K562 (cell line): Measurements from ENCODE around the gene GRIK5. TPM values are rescaled to one million over a fixed set of nuclear protein-coding genes. Genes with fewer than 3 reads are reported as not detected.

Experiments used
- ATAC-seq: fragments of 200-7000 bp; cut with Tn5 transposase; 3 replicates; pipeline ENCODE4 v1.9.1; 2020; ENCODE audit warnings: moderate library complexity
- BruUV-seq: library from RNA; stranded (reverse); fragments of 400-500 nt; replicated peaks from 2 replicates; lab custom pipeline; 2021; lab: Mats Ljungman, UMichigan
- CTCF ChIA-PET: fragments of 300-600 bp; formaldehyde crosslinking; extraction: SDS; loops from one replicate; lab custom pipeline; 2021; ENCODE audit warnings: low intra/inter-chr PET ratio; lab: Yijun Ruan, JAX
- POLR2A ChIA-PET: fragments of 300-600, 350-650 bp; sonication (Branson Sonifier 250); formaldehyde crosslinking; extraction: SDS; loops from one replicate; lab custom pipeline; 2021; ENCODE audit warnings: antibody characterized with exemption, inconsistent platforms; lab: Yijun Ruan, JAX
- DNase-seq, 4 experiments: peaks; one replicate each; pipeline versions ENCODE4 v3.0.0 to v3.0.0-alpha.2; 2011 to 2018; ENCODE audit warnings: low spot score in 3 of 4, mixed read lengths in 3 of 4; ENCODE audit errors: extremely low read depth in 1 of 4
- FAIRE-seq: peaks from 2 replicates; lab custom pipeline; 2011; peaks lifted over from hg19 to GRCh38; lab: Jason Lieb, UNC
- H2AFZ ChIP-seq: 2 replicates; pipeline ENCODE4 v1.6.0; 2011; ENCODE audit warnings: low read depth, low read length, control low read depth, inconsistent platforms
- H3K27ac ChIP-seq: fragments of 200-600 bp; 3 replicates; pipeline ENCODE4 v1.8.0; 2011; ENCODE audit warnings: low read depth, mild to moderate bottlenecking, control low read depth, inconsistent platforms, low read length, moderate library complexity, mixed read lengths; ENCODE audit errors: extremely low read depth
- H3K27me3 ChIP-seq, 2 experiments: fragments of 300-600 bp in 1 of 2; 2 replicates in 1 of 2; 3 replicates in 1 of 2; pipeline versions ENCODE4 v1.6.0 to v1.8.0; 2011; ENCODE audit warnings: inconsistent platforms in 2 of 2, low read length in 2 of 2, mild to moderate bottlenecking in 1 of 2, mixed read lengths in 1 of 2, moderate library complexity in 1 of 2; ENCODE audit not compliant: control insufficient read depth in 2 of 2, insufficient read depth in 2 of 2
- H3K36me3 ChIP-seq: fragments of 300-600 bp; 3 replicates; pipeline ENCODE4 v1.8.0; 2011; ENCODE audit warnings: mild to moderate bottlenecking, low read length, inconsistent platforms; ENCODE audit not compliant: control insufficient read depth, insufficient read depth
- H3K4me1 ChIP-seq, 2 experiments: fragments of 200-600 bp in 1 of 2; replicated peaks in 1 of 2; 2 replicates in 1 of 2; 3 replicates in 1 of 2; pipeline versions ENCODE4 v1.5.1 to v1.8.0; 2011; ENCODE audit warnings: inconsistent platforms in 2 of 2, low read length in 2 of 2, mild to moderate bottlenecking in 1 of 2, mixed read lengths in 1 of 2, moderate library complexity in 1 of 2; ENCODE audit not compliant: control insufficient read depth in 2 of 2, insufficient read depth in 2 of 2
- H3K4me2 ChIP-seq: 2 replicates; pipeline ENCODE4 v1.6.1; 2011; ENCODE audit warnings: low read length, control low read depth, inconsistent platforms, mixed read lengths; ENCODE audit not compliant: insufficient read depth
- H3K4me3 ChIP-seq: fragments of 200-600 bp; sonication (generic), shearing (Covaris generic); 2 replicates; pipeline ENCODE4 v1.5.1; 2016; ENCODE audit warnings: control low read depth, inconsistent platforms
- H3K79me2 ChIP-seq: fragments of 200-600 bp; 3 replicates; pipeline ENCODE4 v1.8.0; 2011; ENCODE audit warnings: low read length, inconsistent platforms; ENCODE audit not compliant: control insufficient read depth, insufficient read depth
- H3K9ac ChIP-seq, 2 experiments: 2 replicates each; pipeline versions ENCODE4 v1.6.0 to v1.6.1; 2011; ENCODE audit warnings: low read depth in 2 of 2, low read length in 2 of 2, control low read depth in 1 of 2, inconsistent platforms in 1 of 2, mild to moderate bottlenecking in 1 of 2, mixed read lengths in 1 of 2; ENCODE audit not compliant: insufficient read depth in 1 of 2
- H3K9me1 ChIP-seq: one replicate; pipeline ENCODE4 v1.6.0; 2011; ENCODE audit warnings: inconsistent platforms, mild to moderate bottlenecking, low read length, moderate library complexity; ENCODE audit not compliant: control insufficient read depth, insufficient read depth
- H3K9me3 ChIP-seq: replicated peaks from 2 replicates; pipeline ENCODE4 v1.5.1; 2011; ENCODE audit warnings: low read depth, low read length, inconsistent platforms; ENCODE audit not compliant: control insufficient read depth, insufficient read depth
- H4K20me1 ChIP-seq: replicated peaks from 2 replicates; pipeline ENCODE4 v1.6.1; 2011; ENCODE audit warnings: low read length, inconsistent platforms, mixed read lengths; ENCODE audit not compliant: control insufficient read depth, insufficient read depth
- BRCA1 ChIP-seq, 2 experiments: fragments of 450-650 bp in 1 of 2; sonication (generic) in 1 of 2; formaldehyde crosslinking in 1 of 2; IDR thresholded peaks; 2 replicates each; pipeline versions ENCODE4 v1.5.0 to v1.6.1; 2017 to 2020; ENCODE audit warnings: mild to moderate bottlenecking in 1 of 2, missing genetic modification reagents in 1 of 2
- MXI1 ChIP-seq: IDR thresholded peaks from 2 replicates; pipeline ENCODE4 v1.6.1; 2011; ENCODE audit warnings: low read depth, mild to moderate bottlenecking, improper control_type of control experiment, low read length
- NFRKB ChIP-seq: fragments of 450-650 bp; IDR thresholded peaks from 2 replicates; pipeline ENCODE4 v1.6.1; 2016; ENCODE audit warnings: low read depth
- NUFIP1 ChIP-seq: fragments of 450-650 bp; IDR thresholded peaks from 2 replicates; pipeline ENCODE4 v1.6.1; 2018; ENCODE audit not compliant: partially characterized antibody
- POLR2G ChIP-seq: fragments of 200-400 bp; formaldehyde crosslinking; IDR thresholded peaks from 2 replicates; pipeline ENCODE4 v1.6.1; 2017; ENCODE audit warnings: low read depth, mild to moderate bottlenecking, antibody characterized with exemption, low read length, moderate library complexity
- RBM22 ChIP-seq: fragments of 200-400 bp; formaldehyde crosslinking; IDR thresholded peaks from 2 replicates; pipeline ENCODE4 v1.6.1; 2018; ENCODE audit warnings: low read length, low read depth; ENCODE audit not compliant: poor library complexity, severe bottlenecking
- RUNX1 ChIP-seq: sonication (generic); IDR thresholded peaks from 2 replicates; pipeline ENCODE4 v1.6.1; 2016; ENCODE audit warnings: antibody characterized with exemption, low read depth
- TEAD2 ChIP-seq: fragments of 450-650 bp; IDR thresholded peaks from 2 replicates; pipeline ENCODE4 v1.6.1; 2016; ENCODE audit warnings: missing genetic modification characterization, control low read depth, missing compliant biosample characterization
- TFAM ChIP-seq: fragments of 250-450 bp; sonication (Bioruptor Pico); conservative IDR thresholded peaks from 2 replicates; pipeline ENCODE4 v1.5.0; 2021; ENCODE audit warnings: mild to moderate bottlenecking, moderate library complexity
- WGBS: fragments of 100-300 bp; shearing (Covaris generic); methylation state at CpG from one replicate; pipeline ENCODE4 v1.1.6; 2016; ENCODE audit warnings: low coverage, mixed read lengths; ENCODE audit not compliant: insufficient coverage; ENCODE audit errors: missing lambda C conversion rate; 5-methylcytosine and 5-hydroxymethylcytosine counted together
- in situ Hi-C: fragments of 300-500 bp; cut with MboI; formaldehyde crosslinking; loops from 4 replicates; pipeline ENCODE4 v1.15.0; 2018; ENCODE audit warnings: inconsistent platforms, mixed read lengths
- intact Hi-C: fragments of 100-400 bp; cut with micrococcal nuclease; formaldehyde crosslinking; loops from 2 replicates; pipeline ENCODE4 v1.14.2; 2022
- polyA plus RNA-seq, 8 experiments: library from polyadenylated mRNA; depleted of rRNA in 4 of 8; stranded (reverse) in 5 of 8; unstranded in 3 of 8; fragments of >200 nt; fragmentation: Nextera tagmentation in 2 of 8; fragmentation: Illumina TruSeq in 1 of 8; extraction: Ambion mirVana in 2 of 8; extraction: Trizol in 1 of 8; gene quantifications; 2 replicates each; pipeline versions ENCODE4 v1.2.1 to v1.2.3, GENCODE V29; 2011 to 2014; ENCODE audit warnings: inconsistent platforms in 1 of 8, missing spikeins in 1 of 8
- total RNA-seq, 7 experiments: library from RNA; depleted of rRNA in 6 of 7; stranded (reverse); fragments of >200 nt in 6 of 7; fragmentation: Illumina TruSeq in 2 of 7; extraction: Trizol in 2 of 7; gene quantifications; 2 replicates each; pipeline versions ENCODE4 v1.2.1 to v1.2.3, GENCODE V29; 2011 to 2021; ENCODE audit warnings: low replicate concordance in 1 of 7
- TF ChIP-seq, protein P1 (sequence below): fragments of 250-450 bp; sonication (Bioruptor Pico); IDR thresholded peaks from 2 replicates; pipeline ENCODE4 v1.4.0; 2020; ENCODE audit warnings: borderline replicate concordance
- TF ChIP-seq, protein P2 (sequence below), 2 experiments: fragments of 450-650 bp in 1 of 2; sonication (generic) in 1 of 2; formaldehyde crosslinking in 1 of 2; IDR thresholded peaks; 2 replicates each; pipeline versions ENCODE4 v1.7.1 to v1.9.0; 2016 to 2022; ENCODE audit warnings: inconsistent platforms in 1 of 2, mild to moderate bottlenecking in 1 of 2, missing genetic modification reagents in 1 of 2

GRIK5 gene
- total and polyA plus RNA-seq, 9 of the 15 experiments (the other 6 are each of a cell fraction or from before 2014, with no cell fraction given) = 0.04 to 0.55 (median 0.27) TPM; not detected in 2

DNA sequence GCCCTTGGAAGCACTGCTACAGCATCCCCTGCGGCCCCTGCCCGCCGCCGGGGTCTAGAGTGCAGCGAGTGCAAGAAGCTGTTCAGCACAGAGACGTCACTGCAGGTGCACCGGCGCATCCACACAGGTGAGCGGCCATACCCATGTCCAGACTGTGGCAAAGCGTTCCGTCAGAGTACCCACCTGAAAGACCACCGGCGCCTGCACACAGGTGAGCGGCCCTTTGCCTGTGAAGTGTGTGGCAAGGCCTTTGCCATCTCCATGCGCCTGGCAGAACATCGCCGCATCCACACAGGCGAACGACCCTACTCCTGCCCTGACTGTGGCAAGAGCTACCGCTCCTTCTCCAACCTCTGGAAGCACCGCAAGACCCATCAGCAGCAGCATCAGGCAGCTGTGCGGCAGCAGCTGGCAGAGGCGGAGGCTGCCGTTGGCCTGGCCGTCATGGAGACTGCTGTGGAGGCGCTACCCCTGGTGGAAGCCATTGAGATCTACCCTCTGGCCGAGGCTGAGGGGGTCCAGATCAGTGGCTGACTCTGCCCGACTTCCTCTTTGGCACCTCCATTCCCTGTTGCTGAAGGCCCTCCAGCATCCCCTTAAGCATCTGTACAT lies 10.9 kb upstream of the GRIK5 start:
- CTCF ChIA-PET = no interaction called here
- 96% methylated on average over 28 of the region's 28 CpGs for WGBS
- H3K4me1 ChIP-seq = peaks cover 11 to 36% of the 10 kb centered on the region in 2 experiments; a peak in 4 of 5 replicates
- no TSS peak for BruUV-seq
- H3K27ac ChIP-seq = no peak overlapping the region
- H3K27me3 ChIP-seq = no peaks in the 10 kb centered on the region
- H3K9me3 ChIP-seq = no peaks in the 10 kb centered on the region
- peaks cover 45% of the 10 kb centered on the region for H3K36me3 ChIP-seq
- no peak for ATAC-seq
- no peak for FAIRE-seq
- peaks cover 17% of the 10 kb centered on the region for H4K20me1 ChIP-seq
- in situ Hi-C loops = no loop called here
- POLR2A ChIA-PET = interaction anchor here (0.7 to 1.1 kb wide), 2 partner anchors 16 to 650 kb away, joined by 3 read pairs; no protein-coding TSS in a partner anchor
- no peak overlapping the region for H3K4me2 ChIP-seq
- H2AFZ ChIP-seq = no peak overlapping the region
- no peak overlapping the region for H3K4me3 ChIP-seq
- intact Hi-C loops = no loop called here
- DNase-seq = no peak
- peak overlapping the region in 1 of 2 experiments; percentile 40; a peak in 2 of 4 replicates for H3K9ac ChIP-seq
- no peaks in the 10 kb centered on the region for H3K9me1 ChIP-seq
- peaks cover 36% of the 10 kb centered on the region for H3K79me2 ChIP-seq
- TF ChIP-seq MXI1 (no peak), TEAD2 (tag) (no peak), RUNX1 (no peak), BRCA1 (IDR thresholded peaks at IDR 0.05) (no peak), BRCA1 (CRISPR knock-in tag; IDR thresholded peaks at IDR 0.05) (no peak), RBM22 (peak; percentile 35), TFAM (CRISPR knock-in tag) (no peak), NFRKB (no peak), NUFIP1 (no peak), POLR2G (peak; percentile 52)
- TF ChIP-seq, protein P1, sequence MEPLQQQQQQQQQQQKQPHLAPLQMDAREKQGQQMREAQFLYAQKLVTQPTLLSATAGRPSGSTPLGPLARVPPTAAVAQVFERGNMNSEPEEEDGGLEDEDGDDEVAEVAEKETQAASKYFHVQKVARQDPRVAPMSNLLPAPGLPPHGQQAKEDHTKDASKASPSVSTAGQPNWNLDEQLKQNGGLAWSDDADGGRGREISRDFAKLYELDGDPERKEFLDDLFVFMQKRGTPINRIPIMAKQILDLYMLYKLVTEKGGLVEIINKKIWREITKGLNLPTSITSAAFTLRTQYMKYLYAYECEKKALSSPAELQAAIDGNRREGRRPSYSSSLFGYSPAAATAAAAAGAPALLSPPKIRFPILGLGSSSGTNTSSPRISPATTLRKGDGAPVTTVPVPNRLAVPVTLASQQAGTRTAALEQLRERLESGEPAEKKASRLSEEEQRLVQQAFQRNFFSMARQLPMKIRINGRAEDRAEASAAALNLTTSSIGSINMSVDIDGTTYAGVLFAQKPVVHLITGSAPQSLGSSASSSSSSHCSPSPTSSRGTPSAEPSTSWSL (CRISPR knock-in tag) = no peak
- TF ChIP-seq, protein P2, sequence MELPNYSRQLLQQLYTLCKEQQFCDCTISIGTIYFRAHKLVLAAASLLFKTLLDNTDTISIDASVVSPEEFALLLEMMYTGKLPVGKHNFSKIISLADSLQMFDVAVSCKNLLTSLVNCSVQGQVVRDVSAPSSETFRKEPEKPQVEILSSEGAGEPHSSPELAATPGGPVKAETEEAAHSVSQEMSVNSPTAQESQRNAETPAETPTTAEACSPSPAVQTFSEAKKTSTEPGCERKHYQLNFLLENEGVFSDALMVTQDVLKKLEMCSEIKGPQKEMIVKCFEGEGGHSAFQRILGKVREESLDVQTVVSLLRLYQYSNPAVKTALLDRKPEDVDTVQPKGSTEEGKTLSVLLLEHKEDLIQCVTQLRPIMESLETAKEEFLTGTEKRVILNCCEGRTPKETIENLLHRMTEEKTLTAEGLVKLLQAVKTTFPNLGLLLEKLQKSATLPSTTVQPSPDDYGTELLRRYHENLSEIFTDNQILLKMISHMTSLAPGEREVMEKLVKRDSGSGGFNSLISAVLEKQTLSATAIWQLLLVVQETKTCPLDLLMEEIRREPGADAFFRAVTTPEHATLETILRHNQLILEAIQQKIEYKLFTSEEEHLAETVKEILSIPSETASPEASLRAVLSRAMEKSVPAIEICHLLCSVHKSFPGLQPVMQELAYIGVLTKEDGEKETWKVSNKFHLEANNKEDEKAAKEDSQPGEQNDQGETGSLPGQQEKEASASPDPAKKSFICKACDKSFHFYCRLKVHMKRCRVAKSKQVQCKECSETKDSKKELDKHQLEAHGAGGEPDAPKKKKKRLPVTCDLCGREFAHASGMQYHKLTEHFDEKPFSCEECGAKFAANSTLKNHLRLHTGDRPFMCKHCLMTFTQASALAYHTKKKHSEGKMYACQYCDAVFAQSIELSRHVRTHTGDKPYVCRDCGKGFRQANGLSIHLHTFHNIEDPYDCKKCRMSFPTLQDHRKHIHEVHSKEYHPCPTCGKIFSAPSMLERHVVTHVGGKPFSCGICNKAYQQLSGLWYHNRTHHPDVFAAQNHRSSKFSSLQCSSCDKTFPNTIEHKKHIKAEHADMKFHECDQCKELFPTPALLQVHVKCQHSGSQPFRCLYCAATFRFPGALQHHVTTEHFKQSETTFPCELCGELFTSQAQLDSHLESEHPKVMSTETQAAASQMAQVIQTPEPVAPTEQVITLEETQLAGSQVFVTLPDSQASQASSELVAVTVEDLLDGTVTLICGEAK (IDR thresholded peaks at IDR 0.05) = no peak
- TF ChIP-seq, protein P2 (CRISPR knock-in tag; IDR thresholded peaks at IDR 0.05) = no peak
